Measurements from ENCODE around the gene RAPGEF5. TPM values are rescaled to one million over a fixed set of nuclear protein-coding genes. Genes with fewer than 3 reads are reported as not detected.

The RAPGEF5 gene
- total and polyA plus RNA-seq, 4 donors: 7.1 to 54.8 (median 13.0) TPM

DNA sequence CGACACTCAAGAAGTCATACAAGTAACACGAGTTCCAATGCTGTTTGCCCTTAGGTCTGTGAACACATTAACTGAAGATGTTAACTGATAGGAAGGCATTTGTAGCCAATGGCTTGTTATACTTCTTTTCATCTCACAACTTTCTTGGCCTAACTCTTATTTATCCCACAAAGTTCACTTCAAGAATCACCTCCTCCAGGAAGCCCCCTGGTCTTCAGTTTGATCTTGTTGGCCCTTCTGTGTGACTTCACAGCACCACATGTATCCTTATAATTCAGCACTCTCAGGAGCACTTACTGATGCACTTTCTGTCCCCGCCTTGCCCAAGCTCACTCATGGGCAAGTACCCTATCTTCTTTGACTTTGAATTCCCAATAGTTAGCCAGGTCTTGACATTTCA is 159.6 kb downstream of the RAPGEF5 start:
- H3K4me3 ChIP-seq (ENCODE audit: low read depth in 1 of 3, low read length in 3 of 3): no peak overlapping the region
- no peaks in the 10 kb centered on the region for H3K9me3 ChIP-seq (ENCODE audit: control insufficient read depth in 4 of 4, low read length in 3 of 4)
- H3K27me3 ChIP-seq (ENCODE audit: control insufficient read depth in 4 of 4, insufficient read depth in 4 of 4, low read length in 3 of 4): no peaks in the 10 kb centered on the region
- WGBS: 96% methylated on average over 3 of the region's 3 CpGs
- no peak overlapping the region for H3K27ac ChIP-seq (ENCODE audit: low read depth in 1 of 2, low read length in 2 of 2)
- no peak for DNase-seq (ENCODE audit: low spot score)
- no peak overlapping the region for H3K9ac ChIP-seq (ENCODE audit: low read depth in 1 of 2, low read length in 2 of 2)
- TF ChIP-seq RAD21 (IDR thresholded peaks at IDR 0.05) (no peak), FOXA1 (IDR thresholded peaks at IDR 0.05) (no peak), SP1 (IDR thresholded peaks at IDR 0.05) (no peak), HNF4G (IDR thresholded peaks at IDR 0.05) (no peak), TAF1 (conservative IDR thresholded peaks at IDR 0.05) (no peak), EGR1 (IDR thresholded peaks at IDR 0.05; ENCODE audit: low read depth in 2 of 2) (no peak), RXRA (IDR thresholded peaks at IDR 0.05) (no peak), YY1 (IDR thresholded peaks at IDR 0.05) (no peak), GABPA (IDR thresholded peaks at IDR 0.05 in 1 of 2, conservative IDR thresholded peaks at IDR 0.05 in 1 of 2) (no peak), NR2F2 (IDR thresholded peaks at IDR 0.05) (no peak), JUND (IDR thresholded peaks at IDR 0.05) (no peak)
- TF ChIP-seq, protein P1, sequence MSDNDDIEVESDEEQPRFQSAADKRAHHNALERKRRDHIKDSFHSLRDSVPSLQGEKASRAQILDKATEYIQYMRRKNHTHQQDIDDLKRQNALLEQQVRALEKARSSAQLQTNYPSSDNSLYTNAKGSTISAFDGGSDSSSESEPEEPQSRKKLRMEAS (IDR thresholded peaks at IDR 0.05): no peak
- TF ChIP-seq, protein P2, sequence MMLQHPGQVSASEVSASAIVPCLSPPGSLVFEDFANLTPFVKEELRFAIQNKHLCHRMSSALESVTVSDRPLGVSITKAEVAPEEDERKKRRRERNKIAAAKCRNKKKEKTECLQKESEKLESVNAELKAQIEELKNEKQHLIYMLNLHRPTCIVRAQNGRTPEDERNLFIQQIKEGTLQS (IDR thresholded peaks at IDR 0.05): no peak
- TF ChIP-seq, protein P3, sequence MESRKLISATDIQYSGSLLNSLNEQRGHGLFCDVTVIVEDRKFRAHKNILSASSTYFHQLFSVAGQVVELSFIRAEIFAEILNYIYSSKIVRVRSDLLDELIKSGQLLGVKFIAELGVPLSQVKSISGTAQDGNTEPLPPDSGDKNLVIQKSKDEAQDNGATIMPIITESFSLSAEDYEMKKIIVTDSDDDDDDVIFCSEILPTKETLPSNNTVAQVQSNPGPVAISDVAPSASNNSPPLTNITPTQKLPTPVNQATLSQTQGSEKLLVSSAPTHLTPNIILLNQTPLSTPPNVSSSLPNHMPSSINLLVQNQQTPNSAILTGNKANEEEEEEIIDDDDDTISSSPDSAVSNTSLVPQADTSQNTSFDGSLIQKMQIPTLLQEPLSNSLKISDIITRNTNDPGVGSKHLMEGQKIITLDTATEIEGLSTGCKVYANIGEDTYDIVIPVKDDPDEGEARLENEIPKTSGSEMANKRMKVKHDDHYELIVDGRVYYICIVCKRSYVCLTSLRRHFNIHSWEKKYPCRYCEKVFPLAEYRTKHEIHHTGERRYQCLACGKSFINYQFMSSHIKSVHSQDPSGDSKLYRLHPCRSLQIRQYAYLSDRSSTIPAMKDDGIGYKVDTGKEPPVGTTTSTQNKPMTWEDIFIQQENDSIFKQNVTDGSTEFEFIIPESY (IDR thresholded peaks at IDR 0.05): no peak
- TF ChIP-seq, protein P4, sequence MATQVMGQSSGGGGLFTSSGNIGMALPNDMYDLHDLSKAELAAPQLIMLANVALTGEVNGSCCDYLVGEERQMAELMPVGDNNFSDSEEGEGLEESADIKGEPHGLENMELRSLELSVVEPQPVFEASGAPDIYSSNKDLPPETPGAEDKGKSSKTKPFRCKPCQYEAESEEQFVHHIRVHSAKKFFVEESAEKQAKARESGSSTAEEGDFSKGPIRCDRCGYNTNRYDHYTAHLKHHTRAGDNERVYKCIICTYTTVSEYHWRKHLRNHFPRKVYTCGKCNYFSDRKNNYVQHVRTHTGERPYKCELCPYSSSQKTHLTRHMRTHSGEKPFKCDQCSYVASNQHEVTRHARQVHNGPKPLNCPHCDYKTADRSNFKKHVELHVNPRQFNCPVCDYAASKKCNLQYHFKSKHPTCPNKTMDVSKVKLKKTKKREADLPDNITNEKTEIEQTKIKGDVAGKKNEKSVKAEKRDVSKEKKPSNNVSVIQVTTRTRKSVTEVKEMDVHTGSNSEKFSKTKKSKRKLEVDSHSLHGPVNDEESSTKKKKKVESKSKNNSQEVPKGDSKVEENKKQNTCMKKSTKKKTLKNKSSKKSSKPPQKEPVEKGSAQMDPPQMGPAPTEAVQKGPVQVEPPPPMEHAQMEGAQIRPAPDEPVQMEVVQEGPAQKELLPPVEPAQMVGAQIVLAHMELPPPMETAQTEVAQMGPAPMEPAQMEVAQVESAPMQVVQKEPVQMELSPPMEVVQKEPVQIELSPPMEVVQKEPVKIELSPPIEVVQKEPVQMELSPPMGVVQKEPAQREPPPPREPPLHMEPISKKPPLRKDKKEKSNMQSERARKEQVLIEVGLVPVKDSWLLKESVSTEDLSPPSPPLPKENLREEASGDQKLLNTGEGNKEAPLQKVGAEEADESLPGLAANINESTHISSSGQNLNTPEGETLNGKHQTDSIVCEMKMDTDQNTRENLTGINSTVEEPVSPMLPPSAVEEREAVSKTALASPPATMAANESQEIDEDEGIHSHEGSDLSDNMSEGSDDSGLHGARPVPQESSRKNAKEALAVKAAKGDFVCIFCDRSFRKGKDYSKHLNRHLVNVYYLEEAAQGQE (IDR thresholded peaks at IDR 0.05): no peak
- TF ChIP-seq, protein P5, sequence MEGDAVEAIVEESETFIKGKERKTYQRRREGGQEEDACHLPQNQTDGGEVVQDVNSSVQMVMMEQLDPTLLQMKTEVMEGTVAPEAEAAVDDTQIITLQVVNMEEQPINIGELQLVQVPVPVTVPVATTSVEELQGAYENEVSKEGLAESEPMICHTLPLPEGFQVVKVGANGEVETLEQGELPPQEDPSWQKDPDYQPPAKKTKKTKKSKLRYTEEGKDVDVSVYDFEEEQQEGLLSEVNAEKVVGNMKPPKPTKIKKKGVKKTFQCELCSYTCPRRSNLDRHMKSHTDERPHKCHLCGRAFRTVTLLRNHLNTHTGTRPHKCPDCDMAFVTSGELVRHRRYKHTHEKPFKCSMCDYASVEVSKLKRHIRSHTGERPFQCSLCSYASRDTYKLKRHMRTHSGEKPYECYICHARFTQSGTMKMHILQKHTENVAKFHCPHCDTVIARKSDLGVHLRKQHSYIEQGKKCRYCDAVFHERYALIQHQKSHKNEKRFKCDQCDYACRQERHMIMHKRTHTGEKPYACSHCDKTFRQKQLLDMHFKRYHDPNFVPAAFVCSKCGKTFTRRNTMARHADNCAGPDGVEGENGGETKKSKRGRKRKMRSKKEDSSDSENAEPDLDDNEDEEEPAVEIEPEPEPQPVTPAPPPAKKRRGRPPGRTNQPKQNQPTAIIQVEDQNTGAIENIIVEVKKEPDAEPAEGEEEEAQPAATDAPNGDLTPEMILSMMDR (IDR thresholded peaks at IDR 0.05; ENCODE audit: low read depth, low read length, missing input control): no peak
- H3K36me3 ChIP-seq (ENCODE audit: control insufficient read depth in 4 of 4, insufficient read depth in 3 of 4, low read depth in 1 of 4, low read length in 3 of 4): peaks cover 0 to 11% (median 5%) of the 10 kb centered on the region in 4 donors
- peaks cover 0 to 2% (median 0%) of the 10 kb centered on the region in 4 donors for H3K4me1 ChIP-seq (ENCODE audit: control insufficient read depth in 4 of 4, insufficient read depth in 4 of 4, low read length in 3 of 4)

DNA sequence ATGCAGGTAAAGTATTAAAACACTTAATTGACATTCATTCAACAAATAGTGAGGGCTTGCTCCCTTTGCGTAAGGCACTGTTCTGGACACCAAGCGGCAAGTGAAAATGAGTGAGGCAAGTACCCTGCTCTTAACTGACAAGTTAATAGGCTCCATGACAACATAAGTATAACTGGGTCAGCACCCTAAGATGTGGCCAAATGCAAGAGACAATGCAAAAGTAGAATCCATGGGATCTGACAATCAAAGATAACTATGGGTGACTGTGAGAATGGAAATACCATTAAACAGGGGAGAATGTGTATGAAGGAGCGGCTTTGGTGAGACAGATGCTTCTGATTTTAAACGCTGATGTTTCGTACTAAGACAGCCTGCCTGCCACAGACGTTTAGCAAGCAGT is 160.5 kb downstream of the RAPGEF5 start:
- H3K27ac ChIP-seq (ENCODE audit: low read depth in 1 of 2, low read length in 2 of 2): no peak overlapping the region
- TF ChIP-seq YY1 (IDR thresholded peaks at IDR 0.05) (no peak), SP1 (IDR thresholded peaks at IDR 0.05) (no peak), GABPA (IDR thresholded peaks at IDR 0.05 in 1 of 2, conservative IDR thresholded peaks at IDR 0.05 in 1 of 2) (no peak), HNF4G (IDR thresholded peaks at IDR 0.05) (no peak), JUND (IDR thresholded peaks at IDR 0.05) (no peak)
- TF ChIP-seq, protein P4 (IDR thresholded peaks at IDR 0.05): no peak
- H3K36me3 ChIP-seq (ENCODE audit: control insufficient read depth in 4 of 4, insufficient read depth in 3 of 4, low read depth in 1 of 4, low read length in 3 of 4): peaks cover 0 to 17% (median 7%) of the 10 kb centered on the region in 4 donors
- no peak for DNase-seq (ENCODE audit: low spot score)
- WGBS: 92% methylated on average over 6 of the region's 6 CpGs
- H3K27me3 ChIP-seq (ENCODE audit: control insufficient read depth in 4 of 4, insufficient read depth in 4 of 4, low read length in 3 of 4): no peaks in the 10 kb centered on the region
- H3K9me3 ChIP-seq (ENCODE audit: control insufficient read depth in 4 of 4, low read length in 3 of 4): no peaks in the 10 kb centered on the region
- no peak overlapping the region for H3K9ac ChIP-seq (ENCODE audit: low read depth in 1 of 2, low read length in 2 of 2)
- no peak overlapping the region for H3K4me3 ChIP-seq (ENCODE audit: low read depth in 1 of 3, low read length in 3 of 3)
- H3K4me1 ChIP-seq (ENCODE audit: control insufficient read depth in 4 of 4, insufficient read depth in 4 of 4, low read length in 3 of 4): peaks cover 0 to 2% (median 0%) of the 10 kb centered on the region in 4 donors
